Posterior vena cava (tissue), 2 donors: ENCODE results near the gene ASIC2. TPM values are rescaled to one million over a fixed set of nuclear protein-coding genes. Genes with fewer than 3 reads are reported as not detected.

Experiments
- DNase-seq: peaks from one replicate; pipeline ENCODE4 v3.0.0-alpha.2; 2020; ENCODE audit warnings: low spot score
- intact Hi-C, 2 donors: fragments of 100-400 bp; cut with DNase I; formaldehyde crosslinking; loops; one replicate each; pipeline versions ENCODE4 v1.14.1 to v1.14.2; 2022 to 2023
- long read RNA-seq, 2 donors: library from polyadenylated mRNA; unstranded; transcript quantifications; one replicate each; pipeline ENCODE4 v2.0.0, GENCODE V29; 2020 to 2021
- total RNA-seq, 2 donors: library from RNA; stranded (reverse); fragmentation: NEBNext Ultra II Directional; extraction: Animal tissue kit (Norgen Biotek cat#: 25700); gene quantifications; one replicate each; pipeline ENCODE4 v1.2.1, GENCODE V29; 2021
- donor health status: DM: yes; HTN: yes; CAD: no.
- donor health status: DM: yes; HTN: yes; CAD: no.

ASIC2 gene
- total RNA-seq, result not detected
- long read RNA-seq, donor 1, result 0 reads
- long read RNA-seq, donor 2, result 0 reads

DNA sequence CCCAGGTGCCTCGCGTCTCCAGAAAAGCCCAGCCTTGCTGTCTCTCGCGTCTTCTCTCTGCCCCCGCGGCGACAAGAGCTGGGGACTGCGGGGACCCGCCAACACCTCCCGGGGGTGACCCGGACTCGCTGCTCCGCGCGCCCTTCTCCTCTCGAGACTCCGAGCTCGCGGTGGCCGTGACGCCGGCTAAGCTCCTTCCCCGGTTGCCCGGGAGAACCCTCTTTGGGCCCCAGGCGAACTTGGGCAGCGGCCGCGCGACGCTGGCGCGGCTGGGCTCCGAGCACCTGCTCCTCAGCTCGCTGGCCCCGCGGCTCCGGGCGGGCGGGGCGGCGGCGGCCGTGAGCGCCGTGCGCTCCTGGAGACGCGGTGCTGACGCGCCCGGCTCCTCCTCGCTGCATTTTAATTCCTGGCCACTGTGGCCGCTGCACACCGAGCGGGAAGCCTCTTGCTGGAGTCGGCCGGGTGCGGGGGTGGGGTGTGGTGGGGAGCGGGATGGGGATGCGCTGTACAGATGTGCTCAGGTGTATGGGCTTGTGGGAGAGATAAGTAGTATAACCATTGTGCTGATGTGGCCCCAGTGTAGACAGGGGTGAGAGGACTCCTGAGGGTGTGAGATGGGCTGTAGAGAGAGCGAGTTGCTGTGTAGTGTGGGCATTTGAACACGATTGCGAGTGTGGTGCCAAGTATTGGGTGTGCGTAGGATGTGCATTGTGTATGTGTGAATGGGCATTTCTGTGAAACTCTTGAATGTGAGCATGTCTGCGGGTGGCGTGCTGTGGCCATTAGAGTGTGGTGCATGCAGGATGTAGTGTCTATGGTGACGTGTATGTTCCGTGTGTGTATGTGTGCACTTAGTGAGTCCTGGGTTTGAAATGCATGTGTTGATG, at the start of gene ASIC2:
ASIC2 (minus strand) TSS at position 315 of the 887 bp plus-strand sequence.
- intact Hi-C loops, result no loop called here
- DNase-seq, result no peak

DNA sequence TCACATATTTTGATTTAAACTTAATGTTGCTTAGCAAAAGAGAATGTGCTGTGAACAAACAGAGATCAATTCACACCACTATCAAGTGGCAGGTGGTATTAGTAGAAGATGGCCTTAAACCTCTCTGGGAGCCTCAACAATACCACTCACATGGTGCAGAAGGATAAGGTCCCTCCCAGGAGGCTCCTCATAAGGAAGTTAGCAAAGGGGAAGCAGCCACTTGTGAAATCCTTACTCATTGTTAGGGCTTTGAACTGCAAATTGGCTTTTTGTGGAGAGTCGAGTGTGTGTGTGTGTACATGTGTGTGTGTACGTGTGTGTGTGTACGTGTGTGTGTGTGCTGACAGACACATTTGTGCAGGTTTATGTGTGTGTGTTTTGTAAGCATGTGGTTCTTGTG, 48.9 kb upstream of the ASIC2 start:
- intact Hi-C loops, result no loop called here
- no peak for DNase-seq

DNA sequence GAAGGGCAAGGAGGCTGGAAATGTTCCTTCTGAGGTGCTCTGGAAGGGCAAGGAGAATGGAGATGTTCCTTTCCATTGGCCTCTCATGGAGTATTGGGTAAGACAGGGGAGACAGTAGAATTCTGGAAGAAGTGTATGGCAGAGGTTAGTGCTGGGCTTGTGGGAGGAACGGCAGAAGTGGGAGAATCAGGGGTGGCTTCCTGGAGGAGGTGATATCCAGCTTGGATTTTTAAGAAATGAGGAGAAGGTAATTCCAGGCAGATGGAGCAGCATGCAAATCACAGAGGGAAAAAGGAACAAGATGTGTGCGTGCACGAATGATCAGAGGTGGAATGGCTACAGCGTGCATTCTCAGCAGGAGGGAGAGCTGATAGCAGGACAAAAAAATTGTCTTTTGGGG, 45.1 kb upstream of the ASIC2 start:
- intact Hi-C loops, result no loop called here
- no peak for DNase-seq

DNA sequence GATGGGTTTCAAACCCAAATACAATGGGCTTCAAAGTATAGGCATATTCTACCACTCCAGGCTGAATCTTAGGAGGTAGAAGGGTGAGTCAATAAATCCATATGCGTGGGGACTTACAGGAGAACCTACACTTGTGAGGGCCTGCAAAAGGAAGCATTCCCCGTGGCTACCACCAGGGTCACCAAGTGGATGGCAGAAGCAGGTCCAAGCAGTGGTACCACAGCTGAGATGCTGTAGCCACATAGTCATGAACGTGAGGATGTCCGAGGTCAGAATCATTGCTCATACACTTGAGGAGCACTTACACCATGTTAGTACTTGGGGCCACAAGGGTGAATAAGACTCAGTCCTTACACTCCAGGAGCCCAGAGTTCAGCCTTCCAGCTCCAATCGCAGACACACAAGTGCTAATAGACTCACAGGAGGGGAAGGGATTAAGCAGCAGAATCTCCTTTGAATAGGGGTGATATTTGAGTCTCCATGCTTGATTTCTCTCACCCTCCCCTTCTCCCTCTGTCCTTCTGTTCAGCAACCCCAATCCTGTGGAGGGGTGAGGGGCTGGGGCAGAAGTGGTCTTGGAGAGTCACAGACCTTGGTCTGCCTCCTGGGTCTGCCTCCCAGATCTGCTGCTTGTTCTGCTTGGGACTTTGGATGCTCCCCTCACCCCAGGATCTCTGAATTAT, 42.5 kb upstream of the ASIC2 start:
- intact Hi-C loops, result no loop called here

DNA sequence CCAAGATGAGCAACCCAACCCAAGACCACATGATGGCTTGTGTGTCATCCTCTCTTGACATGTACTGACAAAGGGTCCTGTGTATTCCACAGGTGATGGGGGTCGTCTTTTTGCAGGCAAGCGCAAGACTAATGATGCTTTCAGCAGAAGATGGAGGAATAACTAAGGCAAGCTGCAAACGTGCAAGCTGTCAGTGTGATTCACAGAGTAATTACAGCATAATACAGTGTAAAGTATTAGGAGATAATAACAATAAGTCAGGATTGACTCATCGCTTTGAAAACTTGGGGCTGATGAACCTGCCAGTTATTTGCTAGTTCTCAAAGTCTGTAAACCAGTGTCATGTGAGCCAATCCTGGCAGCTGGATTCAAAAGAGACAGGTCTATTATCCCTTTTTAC, 41.6 kb upstream of the ASIC2 start:
- DNase-seq, result no peak
- intact Hi-C loops, result no loop called here

More for the DNA sequence above, 42.5 kb upstream of the ASIC2 start:
- DNase-seq, result no peak

DNA sequence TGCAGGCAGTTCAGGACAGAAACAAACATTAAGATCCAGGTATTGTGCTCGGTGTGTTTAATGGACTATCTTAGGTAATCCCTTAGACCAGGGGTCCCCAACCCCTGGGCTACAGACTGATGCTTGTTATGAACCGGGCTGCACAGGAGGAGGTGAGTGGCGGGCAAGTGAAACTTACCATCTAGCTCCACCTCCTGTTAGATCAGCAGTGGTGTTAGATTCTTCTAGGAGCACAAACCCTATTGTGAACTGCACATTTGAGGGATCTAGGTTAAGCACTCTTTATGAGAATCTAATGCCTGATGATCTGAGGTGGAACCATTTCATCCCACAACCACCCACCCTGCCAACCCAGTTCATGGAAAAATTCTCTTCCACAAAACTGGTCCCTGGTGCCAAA, 37.8 kb upstream of the ASIC2 start:
- no peak for DNase-seq
- intact Hi-C loops, result no loop called here

DNA sequence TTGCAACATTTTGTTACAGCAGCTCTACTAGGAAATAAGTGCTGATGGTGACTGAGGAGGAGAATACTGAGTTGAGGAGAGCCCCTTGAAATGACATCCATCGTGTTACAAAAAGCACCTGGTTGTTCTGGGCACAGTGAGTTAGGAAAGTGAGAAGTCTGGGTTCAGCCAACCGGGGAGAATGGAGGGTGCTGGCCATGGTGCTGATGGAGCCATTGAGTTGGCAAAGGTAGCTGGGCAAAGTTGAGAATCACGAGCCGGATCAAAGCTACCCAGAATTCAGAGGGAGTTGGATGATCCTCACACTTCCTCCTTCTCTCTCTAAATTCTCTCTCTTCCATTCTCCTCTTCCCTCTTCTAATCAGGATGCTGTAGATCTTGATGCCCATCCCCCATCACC, 35.0 kb upstream of the ASIC2 start:
- no peak for DNase-seq
- intact Hi-C loops, result no loop called here

DNA sequence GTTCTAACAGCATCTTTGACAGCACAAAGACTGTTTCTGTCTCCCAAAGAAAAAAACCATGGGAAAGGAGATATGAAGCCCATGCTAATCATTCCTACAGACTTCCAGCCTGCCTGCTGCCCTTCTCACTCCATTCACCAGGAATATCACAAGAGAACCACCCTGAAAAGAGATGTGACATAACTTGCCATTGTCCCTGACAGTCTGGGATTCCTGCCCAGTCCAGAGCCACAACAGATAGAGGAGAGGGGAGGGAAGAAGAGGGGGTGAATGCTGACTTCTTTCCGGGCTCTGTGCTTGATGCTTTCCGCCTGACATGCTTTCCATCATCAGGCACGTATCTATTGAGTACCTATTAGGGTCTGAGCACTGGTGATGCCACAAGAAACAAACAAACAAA, 31.6 kb upstream of the ASIC2 start:
- intact Hi-C loops, result no loop called here
- DNase-seq, result no peak

DNA sequence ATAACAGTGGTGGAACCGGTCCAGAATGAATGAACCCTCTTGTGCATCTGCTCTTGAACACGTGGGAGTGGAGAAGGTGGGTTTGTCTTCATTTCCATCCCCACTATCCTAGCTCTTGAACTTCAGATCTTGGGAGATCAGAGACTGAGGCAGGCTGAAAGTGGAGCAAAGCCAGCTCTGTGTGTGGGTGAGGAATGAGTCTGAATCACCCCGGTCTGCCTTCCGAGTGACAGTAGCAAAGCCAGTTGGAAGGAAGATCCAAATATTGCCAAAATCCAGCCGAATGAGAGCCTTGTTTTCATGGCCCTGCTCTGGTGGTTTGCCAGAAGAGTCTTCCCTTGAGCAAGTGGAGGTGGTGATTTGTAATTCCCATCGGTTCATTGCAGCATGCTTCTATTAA, 29.0 kb upstream of the ASIC2 start:
- no peak for DNase-seq
- intact Hi-C loops, result no loop called here

DNA sequence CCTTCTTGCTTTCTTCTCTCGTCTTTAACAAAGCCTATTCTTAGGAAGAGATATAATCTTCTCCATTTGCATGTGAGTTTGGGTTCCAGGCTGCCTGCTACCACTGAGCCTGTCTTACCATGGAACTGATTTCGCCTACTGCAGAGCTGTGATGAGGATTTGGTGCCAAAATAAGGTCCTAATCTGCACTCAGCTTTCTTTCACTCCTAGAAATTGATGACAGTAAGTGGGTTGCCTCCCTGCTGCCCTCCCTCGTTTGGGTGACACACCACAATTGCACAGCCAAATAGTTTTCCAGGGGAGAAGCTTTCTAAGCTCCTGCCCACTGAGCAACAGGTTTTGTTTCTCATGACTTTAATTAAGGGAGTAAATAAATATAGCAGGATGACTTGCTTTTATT, 25.1 kb upstream of the ASIC2 start:
- intact Hi-C loops, result no loop called here
- DNase-seq, result no peak

DNA sequence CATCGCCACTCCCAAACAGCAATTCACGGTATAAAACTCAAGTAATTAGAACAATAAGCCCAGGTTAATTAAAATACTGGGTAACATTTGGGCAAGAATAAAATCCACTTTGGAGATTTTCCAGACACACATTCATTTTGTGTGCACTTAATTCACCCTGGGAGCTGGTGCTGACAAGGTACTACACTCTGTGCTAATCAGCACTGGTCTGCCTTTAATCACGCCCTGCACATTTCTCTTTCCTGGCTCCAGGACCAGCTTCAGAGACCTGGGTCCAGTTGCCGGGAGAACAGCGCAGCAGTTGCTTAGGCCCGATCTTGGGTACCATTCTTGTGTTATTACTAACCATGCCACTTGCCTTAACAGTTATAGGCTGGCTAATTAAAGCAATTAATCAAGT, 23.7 kb upstream of the ASIC2 start:
- no peak for DNase-seq
- intact Hi-C loops, result no loop called here

DNA sequence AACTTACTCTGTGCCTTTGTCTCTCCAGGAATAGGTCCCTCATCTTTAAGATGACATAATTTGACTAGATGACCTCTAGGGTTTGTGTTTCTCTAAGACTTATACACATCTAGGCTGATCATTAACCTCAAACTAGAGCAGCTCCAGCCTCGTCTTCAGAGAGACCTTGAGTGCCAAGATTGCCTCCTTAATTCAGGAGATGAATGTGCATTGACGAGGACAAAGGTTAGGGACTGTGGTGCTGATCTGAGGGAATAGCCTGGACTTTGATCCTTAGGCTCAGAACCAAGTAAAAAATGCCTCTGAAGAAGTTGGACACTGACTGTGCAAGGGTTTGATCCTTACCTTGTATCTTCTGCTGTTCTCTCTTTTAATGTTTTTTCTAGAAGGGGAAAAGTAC, 17.2 kb upstream of the ASIC2 start:
- intact Hi-C loops, result no loop called here
- DNase-seq, result no peak

DNA sequence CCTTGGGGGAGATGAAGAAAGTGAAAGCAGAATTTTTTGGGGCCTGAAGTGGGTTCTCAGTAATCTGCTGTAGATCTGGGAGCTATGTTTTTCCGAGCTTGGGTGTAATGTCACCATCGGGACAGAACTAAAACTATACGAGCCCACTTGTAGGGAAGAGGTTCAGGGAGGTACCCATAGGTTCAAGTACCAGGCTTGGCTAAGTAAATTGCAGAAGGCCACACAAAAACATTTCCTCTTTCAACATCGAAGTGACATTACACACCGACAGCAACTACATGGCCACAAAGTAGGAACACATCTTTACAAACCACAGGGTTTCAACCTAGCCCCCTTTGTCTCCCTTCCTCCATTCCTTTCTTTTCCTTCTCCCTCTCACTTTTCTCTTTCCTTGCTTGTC, 10.2 kb upstream of the ASIC2 start:
- intact Hi-C loops, result no loop called here
- DNase-seq, result no peak

DNA sequence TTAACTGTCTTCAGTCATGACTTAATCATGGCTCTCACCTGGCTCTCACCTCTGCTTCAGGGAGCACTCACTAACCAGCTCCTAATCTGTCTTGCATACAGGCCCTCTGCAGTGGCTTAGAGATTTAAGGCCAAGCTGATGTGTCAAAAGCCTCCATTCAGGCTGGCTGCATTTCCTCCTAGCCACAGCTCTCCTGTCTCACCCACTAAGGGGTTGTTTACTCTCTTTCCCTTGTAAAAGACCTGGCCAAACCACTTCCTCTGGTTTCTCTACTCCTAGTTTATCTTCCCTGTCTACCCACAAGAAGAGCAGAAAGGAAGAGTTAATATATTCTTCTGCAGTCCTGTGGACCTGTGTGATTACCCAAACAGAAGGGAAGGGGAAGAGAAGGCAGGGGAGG, 9.3 kb upstream of the ASIC2 start:
- intact Hi-C loops, result no loop called here
- DNase-seq, result no peak

DNA sequence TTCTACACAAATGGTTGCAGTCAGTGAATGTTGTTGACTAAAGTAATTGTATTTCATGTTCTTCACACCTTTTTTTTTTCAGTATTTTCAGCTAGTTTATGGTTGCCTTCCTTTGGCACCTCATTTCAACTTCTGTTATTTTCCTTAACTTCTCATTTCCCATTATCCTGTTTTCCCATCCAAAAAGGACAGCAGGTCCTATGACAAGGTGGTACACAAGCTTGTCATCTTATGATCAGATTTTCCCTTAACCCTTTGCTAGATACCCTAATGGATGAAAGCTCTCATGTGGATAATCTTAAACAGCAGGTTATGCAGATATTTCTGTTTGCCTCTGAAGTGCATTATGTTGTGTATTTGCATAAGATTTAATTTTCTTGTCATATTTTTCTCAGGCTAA, 7.1 kb upstream of the ASIC2 start:
- DNase-seq, result no peak
- intact Hi-C loops, result no loop called here

DNA sequence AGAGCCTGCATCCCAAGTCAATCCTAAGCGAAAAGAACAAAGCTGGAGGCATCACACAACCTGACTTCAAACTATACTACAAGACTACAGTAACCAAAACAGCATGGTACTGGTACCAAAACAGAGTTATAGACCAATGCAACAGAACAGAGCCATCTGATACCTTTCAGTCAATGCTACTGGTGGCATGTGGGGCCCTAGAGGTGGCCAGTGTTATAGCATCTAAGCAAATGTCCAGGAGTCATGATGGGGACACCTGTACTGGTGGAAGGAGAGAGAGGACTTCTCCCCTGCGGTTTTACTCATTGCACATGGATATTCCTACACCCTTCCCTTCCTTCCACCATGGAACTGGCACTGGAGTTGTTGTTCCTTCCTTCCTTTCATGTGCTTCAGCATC, 6.0 kb upstream of the ASIC2 start:
- intact Hi-C loops, result loop anchor here in 1 of 2 donors (5.0 kb wide), 1 partner anchor 483 kb away; no protein-coding TSS in a partner anchor
- no peak for DNase-seq

DNA sequence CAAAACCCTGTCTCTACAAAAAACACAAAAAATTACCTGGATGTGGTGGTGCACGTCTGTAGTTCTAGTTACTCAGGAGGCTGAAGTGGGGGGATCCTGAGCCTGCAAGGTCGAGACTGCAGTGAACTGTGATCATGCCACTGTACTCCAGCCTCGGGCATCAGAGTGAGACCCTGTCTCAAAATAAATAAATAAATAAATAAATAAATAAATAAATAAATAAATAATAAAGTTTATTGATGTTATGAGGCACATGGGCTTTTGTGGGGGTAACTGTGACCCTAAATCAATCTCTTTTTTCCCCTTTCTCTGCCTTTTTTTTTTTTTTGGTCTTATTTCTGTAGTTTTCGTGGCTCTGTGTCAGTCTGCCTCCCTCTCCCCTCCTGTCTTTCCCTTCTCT, 4.5 kb upstream of the ASIC2 start:
- no peak for DNase-seq
- intact Hi-C loops, result loop anchor here in 1 of 2 donors (5.0 kb wide), 1 partner anchor 485 kb away; no protein-coding TSS in a partner anchor

DNA sequence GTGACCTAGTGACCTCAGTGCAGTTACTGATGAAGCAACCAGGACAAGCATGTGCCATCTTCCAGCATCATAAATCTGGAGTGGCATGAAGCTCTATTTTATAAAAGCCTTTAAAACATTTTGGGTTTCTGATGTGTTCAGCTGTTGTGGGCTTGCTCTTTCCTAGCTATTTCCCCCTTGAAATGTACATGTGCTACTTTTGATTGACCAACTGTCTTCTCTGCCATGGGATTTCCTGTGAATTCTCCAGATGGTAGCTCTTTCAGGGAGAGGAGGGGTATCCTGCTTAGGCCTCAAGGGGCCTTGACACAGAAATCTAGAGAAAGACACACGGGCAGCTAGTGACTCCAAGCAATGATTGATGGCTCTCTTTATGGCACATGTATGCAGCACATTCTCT, 1.9 kb upstream of the ASIC2 start:
- no peak for DNase-seq
- intact Hi-C loops, result loop anchor here in 1 of 2 donors (5.0 kb wide), 1 partner anchor 487 kb away; no protein-coding TSS in a partner anchor

DNA sequence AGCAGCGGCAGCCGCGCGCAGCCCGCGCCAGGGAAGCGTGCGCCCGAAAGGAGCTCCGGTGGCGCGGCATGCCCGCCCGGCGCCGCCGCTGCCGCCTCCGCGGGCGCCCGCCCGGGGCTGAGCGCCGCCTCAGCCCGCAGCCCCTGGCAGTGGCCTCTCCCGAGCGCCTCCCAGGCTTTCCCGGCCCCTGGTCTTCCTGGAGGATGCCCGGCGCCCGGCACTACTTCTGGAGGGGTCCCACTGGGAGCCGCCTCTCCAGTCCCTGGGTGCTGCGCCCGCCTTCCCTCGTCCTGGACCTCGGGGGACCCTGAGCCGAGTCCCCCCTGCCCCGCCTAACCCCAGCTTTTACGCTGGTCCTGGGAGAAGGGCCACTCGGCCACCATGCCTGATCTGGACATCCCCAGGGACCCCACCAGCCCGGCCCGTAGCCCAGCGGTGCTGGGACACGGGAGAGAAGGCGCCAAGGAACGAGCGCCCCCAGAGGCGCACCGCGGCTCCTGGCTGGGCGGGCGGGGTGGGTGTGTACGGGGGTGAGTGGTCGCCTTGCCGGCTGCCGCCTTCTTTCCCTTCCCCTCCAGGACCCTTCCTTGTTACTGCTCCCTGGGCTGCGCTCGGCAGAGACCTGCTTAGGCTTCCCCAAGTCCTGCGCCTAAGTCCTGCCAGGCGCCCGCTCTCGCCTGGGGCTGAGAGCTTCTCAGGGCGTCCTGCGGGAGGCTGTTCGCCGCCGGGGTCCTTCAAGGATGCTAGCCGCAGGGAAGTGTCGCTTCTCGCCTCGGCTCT, 704 bp downstream of the ASIC2 start:
- intact Hi-C loops, result no loop called here
- DNase-seq, result no peak
